GM12878 (cell line): ENCODE data around the gene C10orf71. TPM values are rescaled to one million over a fixed set of nuclear protein-coding genes. Genes with fewer than 3 reads are reported as not detected.

Source experiments
- ATAC-seq: fragments of 200-7000 bp; cut with Tn5 transposase; 3 replicates; pipeline ENCODE4 v1.9.1; 2020; ENCODE audit warnings: mild to moderate bottlenecking, moderate library complexity
- BruUV-seq: library from RNA; stranded (reverse); fragments of 400-500 nt; replicated peaks from 2 replicates; lab custom pipeline; 2021; lab: Mats Ljungman, UMichigan
- CTCF ChIA-PET: fragments of 300-600 bp; sonication (Branson Sonifier 250); formaldehyde crosslinking; extraction: SDS; loops from one replicate; lab custom pipeline; 2021; ENCODE audit warnings: inconsistent platforms; lab: Yijun Ruan, JAX
- POLR2A ChIA-PET: fragments of 350-600 bp; formaldehyde crosslinking; extraction: SDS; loops from one replicate; lab custom pipeline; 2021; ENCODE audit warnings: inconsistent platforms; lab: Charles Lee
- RAD21 ChIA-PET: fragments of 300-600 bp; sonication (Branson Sonifier 250); formaldehyde crosslinking; loops from one replicate; lab custom pipeline; 2023; ENCODE audit warnings: antibody characterized with exemption; ENCODE audit not compliant: unreplicated experiment; lab: Charles Lee
- SMC1A ChIA-PET: fragments of 300-600 bp; sonication (Branson Sonifier 250); formaldehyde crosslinking; loops from one replicate; lab custom pipeline; 2023; ENCODE audit not compliant: unreplicated experiment, uncharacterized antibody; lab: Charles Lee
- DNase-seq: peaks from one replicate; pipeline ENCODE4 v3.0.0-alpha.2; 2011; ENCODE audit warnings: low read depth, low spot score
- FAIRE-seq: peaks from 3 replicates; lab custom pipeline; 2011; peaks lifted over from hg19 to GRCh38; lab: Jason Lieb, UNC
- H2AFZ ChIP-seq: 2 replicates; pipeline ENCODE4 v1.6.0; 2011; ENCODE audit warnings: low read depth, low read length, control low read depth; ENCODE audit not compliant: control insufficient read depth
- H3K27ac ChIP-seq: 2 replicates; pipeline ENCODE4 v1.5.1; 2011; ENCODE audit warnings: control low read depth; ENCODE audit not compliant: control insufficient read depth, insufficient read depth
- H3K27me3 ChIP-seq, 2 experiments: replicated peaks in 1 of 2; 2 replicates each; pipeline versions ENCODE4 v1.6.0 to v1.6.1; 2011; ENCODE audit warnings: low read length in 1 of 2; ENCODE audit not compliant: control insufficient read depth in 2 of 2, insufficient read depth in 2 of 2
- H3K36me3 ChIP-seq, 2 experiments: 2 replicates each; pipeline ENCODE4 v1.5.1; 2011; ENCODE audit warnings: low read length in 1 of 2; ENCODE audit not compliant: control insufficient read depth in 2 of 2, insufficient read depth in 2 of 2
- H3K4me1 ChIP-seq: 2 replicates; pipeline ENCODE4 v1.6.1; 2011; ENCODE audit warnings: mild to moderate bottlenecking, low read length, moderate library complexity, mixed read lengths; ENCODE audit not compliant: control insufficient read depth, insufficient read depth
- H3K4me2 ChIP-seq: 2 replicates; pipeline ENCODE4 v1.6.0; 2011; ENCODE audit warnings: control low read depth; ENCODE audit not compliant: control insufficient read depth, insufficient read depth
- H3K4me3 ChIP-seq: fragments of 200-600 bp; sonication (generic); 2 replicates; pipeline ENCODE4 v1.5.1; 2016
- H3K79me2 ChIP-seq: 2 replicates; pipeline ENCODE4 v1.6.0; 2011; ENCODE audit warnings: low read length; ENCODE audit not compliant: control insufficient read depth, insufficient read depth
- H3K9ac ChIP-seq: 2 replicates; pipeline ENCODE4 v1.8.0; 2011; ENCODE audit warnings: low read length, control low read depth, mixed read lengths; ENCODE audit not compliant: control insufficient read depth, insufficient read depth
- H3K9me3 ChIP-seq: replicated peaks from 3 replicates; pipeline ENCODE4 v1.5.1; 2011; ENCODE audit warnings: mild to moderate bottlenecking, low read length; ENCODE audit not compliant: control insufficient read depth, insufficient read depth
- H4K20me1 ChIP-seq: 2 replicates; pipeline ENCODE4 v1.6.0; 2011; ENCODE audit not compliant: control insufficient read depth, insufficient read depth
- BCL11A ChIP-seq: IDR thresholded peaks from 2 replicates; pipeline ENCODE4 v1.6.1; 2011; ENCODE audit warnings: low read depth, low read length
- CBFB ChIP-seq: IDR thresholded peaks from 2 replicates; pipeline ENCODE4 v1.6.1; 2016; ENCODE audit warnings: antibody characterized with exemption, low read depth
- CBX3 ChIP-seq: fragments of 200-600 bp; sonication (generic); IDR thresholded peaks from 2 replicates; pipeline ENCODE4 v1.6.1; 2016; ENCODE audit warnings: low read depth, borderline replicate concordance
- CEBPB ChIP-seq, 2 experiments: fragments of 150-350 bp in 1 of 2; IDR thresholded peaks; 2 replicates each; pipeline ENCODE4 v1.6.1; 2012 to 2014; ENCODE audit warnings: low read depth in 2 of 2, low read length in 2 of 2, borderline replicate concordance in 1 of 2, inconsistent platforms in 1 of 2
- CUX1 ChIP-seq: IDR thresholded peaks from 2 replicates; pipeline ENCODE4 v1.6.1; 2012; ENCODE audit warnings: improper control_type of control experiment, low read depth, low read length; ENCODE audit not compliant: insufficient replicate concordance
- MXI1 ChIP-seq: fragments of 150-350 bp; IDR thresholded peaks from 2 replicates; pipeline ENCODE4 v1.6.1; 2011; ENCODE audit warnings: low read depth, mild to moderate bottlenecking, inconsistent platforms, low read length, improper control_type of control experiment
- NFXL1 ChIP-seq: fragments of 450-650 bp; IDR thresholded peaks from 2 replicates; pipeline ENCODE4 v1.6.1; 2017; ENCODE audit warnings: antibody characterized with exemption, mild to moderate bottlenecking, borderline replicate concordance
- POLR2A ChIP-seq: IDR thresholded peaks from 2 replicates; pipeline ENCODE4 v1.6.1; 2011; ENCODE audit warnings: low read depth, mild to moderate bottlenecking, low read length
- POU2F2 ChIP-seq: IDR thresholded peaks from 3 replicates; pipeline ENCODE4 v1.6.1; 2011; ENCODE audit warnings: low read depth, mild to moderate bottlenecking, low read length, borderline replicate concordance
- RELA ChIP-seq: fragments of 450-650 bp; IDR thresholded peaks from 2 replicates; pipeline ENCODE4 v1.8.0; 2014; ENCODE audit warnings: borderline replicate concordance; ENCODE audit not compliant: partially characterized antibody
- SMAD5 ChIP-seq: IDR thresholded peaks from 2 replicates; pipeline ENCODE4 v1.6.1; 2016; ENCODE audit warnings: antibody characterized with exemption, low read depth
- SMARCA5 ChIP-seq: fragments of 450-650 bp; IDR thresholded peaks from 2 replicates; pipeline ENCODE4 v1.6.1; 2017; ENCODE audit warnings: mild to moderate bottlenecking
- SPI1 ChIP-seq: IDR thresholded peaks from 2 replicates; pipeline ENCODE4 v1.6.1; 2011; ENCODE audit warnings: low read depth, mild to moderate bottlenecking, low read length, moderate library complexity, borderline replicate concordance; ENCODE audit not compliant: insufficient read depth
- SREBF1 ChIP-seq: IDR thresholded peaks from 2 replicates; pipeline ENCODE4 v1.6.1; 2012; ENCODE audit warnings: mild to moderate bottlenecking, low read length
- SREBF2 ChIP-seq: IDR thresholded peaks from 2 replicates; pipeline ENCODE4 v1.6.1; 2012; ENCODE audit warnings: mild to moderate bottlenecking, low read length
- SUZ12 ChIP-seq: fragments of 200-600 bp; sonication (generic); IDR thresholded peaks from one replicate; pipeline ENCODE4 v1.6.1; 2018; ENCODE audit warnings: antibody characterized with exemption, mild to moderate bottlenecking; ENCODE audit not compliant: unreplicated experiment
- WGBS: methylation state at CpG from one replicate; pipeline ENCODE4 v1.1.6; 2016; ENCODE audit warnings: low lambda C conversion rate; ENCODE audit not compliant: insufficient replicate concordance, insufficient coverage; ENCODE audit errors: missing lambda C conversion rate; 5-methylcytosine and 5-hydroxymethylcytosine counted together
- in situ Hi-C: fragments of 300-500 bp; cut with MboI; formaldehyde crosslinking; loops from 9 replicates; pipeline ENCODE4 v1.14.3; 2018; ENCODE audit warnings: mixed read lengths
- intact Hi-C: fragments of 100-400 bp; cut with micrococcal nuclease; formaldehyde crosslinking; loops from one replicate; pipeline ENCODE4 v1.14.2; 2022; ENCODE audit not compliant: unreplicated experiment
- polyA plus RNA-seq, 11 experiments: library from polyadenylated mRNA; depleted of rRNA in 4 of 11; unstranded in 6 of 11; stranded (reverse) in 5 of 11; fragments of >200 nt; fragmentation: Nextera tagmentation in 4 of 11; fragmentation: Illumina TruSeq in 1 of 11; extraction: Ambion mirVana in 4 of 11; extraction: Trizol in 1 of 11; gene quantifications; 1 replicate in 1 of 11; 2 replicates in 10 of 11; pipeline versions ENCODE4 v1.2.1 to v1.2.3, GENCODE V29; 2011 to 2016; ENCODE audit warnings: inconsistent platforms in 2 of 11, missing spikeins in 2 of 11, low read depth in 1 of 11
- total RNA-seq, 4 experiments: library from RNA; depleted of rRNA in 3 of 4; stranded (reverse); fragments of >200 nt in 3 of 4; fragmentation: Illumina TruSeq in 1 of 4; extraction: Trizol in 1 of 4; gene quantifications; 2 replicates each; pipeline versions ENCODE4 v1.2.1 to v1.2.3, GENCODE V29; 2013 to 2021

C10orf71 gene
- total and polyA plus RNA-seq, 10 of the 15 experiments (the other 5 are each of a cell fraction or from before 2014, with no cell fraction given) = not detected

- TF ChIP-seq POU2F2 = no peak
- no peak for TF ChIP-seq SMARCA5
- TF ChIP-seq, all 136 proteins: peak for 0
Measured at GRCh38 chr10:49290607-49291006, 8.4 kb upstream of the C10orf71 start (continued).

- 23% methylated on average over 6 of the region's 6 CpGs for WGBS
- intact Hi-C loops = no loop called here
- Histone ChIP-seq H3K4me2 (no peak overlapping the region), H3K9ac (no peak overlapping the region), H3K79me2 (no peaks in the 10 kb centered on the region), H4K20me1 (no peaks in the 10 kb centered on the region), H3K27ac (no peak overlapping the region), H3K4me3 (no peak overlapping the region), H3K9me3 (no peaks in the 10 kb centered on the region), H3K27me3 (peaks cover 1 to 7% of the 10 kb centered on the region in 2 experiments; a peak in 3 of 4 replicates), H3K36me3 (no peaks in the 10 kb centered on the region), H2AFZ (no peak overlapping the region), H3K4me1 (no peaks in the 10 kb centered on the region)
- DNase-seq (no peak), FAIRE-seq (no peak), ATAC-seq (no peak)
- BruUV-seq = no TSS peak
- in situ Hi-C loops = no loop called here
- SMC1A ChIA-PET = no interaction called here
- RAD21 ChIA-PET = no interaction called here
- POLR2A ChIA-PET = no interaction called here
- CTCF ChIA-PET = interaction anchor here (0.8 kb wide), 1 partner anchor 13 kb away, joined by 3 read pairs; no protein-coding TSS in a partner anchor
- TF ChIP-seq CBX3 (no peak), NFXL1 (no peak), SMAD5 (no peak), POLR2A (no peak), CEBPB (IDR thresholded peaks at IDR 0.05; ENCODE audit: borderline replicate concordance in 1 of 2, low read depth in 2 of 2, low read length in 2 of 2) (no peak), MXI1 (no peak), BCL11A (no peak), RELA (no peak), SPI1 (no peak), CBFB (no peak), SUZ12 (no peak), SREBF1 (no peak), CUX1 (no peak), SREBF2 (no peak)
Measured at GRCh38 chr10:49292565-49293207, 6.3 kb upstream of the C10orf71 start.
